Cardiac muscle cell (in vitro differentiated cells and primary cell): ENCODE data around the gene GZF1. TPM values are rescaled to one million over a fixed set of nuclear protein-coding genes. Genes with fewer than 3 reads are reported as not detected.
"Not testable (repeated sequence)": the region's sequence is repeated elsewhere in the genome, so short reads cannot be mapped to it uniquely, and the experiment has no call there.

Source experiments
- DNase-seq, 2 donors: peaks; one replicate each; pipeline versions ENCODE4 v3.0.0 to v3.0.0-alpha.2; 2010 to 2017; ENCODE audit warnings: low read depth in 1 of 2, low spot score in 1 of 2
- H3K27ac ChIP-seq: fragments of 200-600 bp; sonication (generic); 2 replicates; pipeline ENCODE4 v1.5.1; 2016
- H3K27me3 ChIP-seq: fragments of 200-600 bp; sonication (generic); 2 replicates; pipeline ENCODE4 v1.6.0; 2016; ENCODE audit warnings: control low read depth
- H3K36me3 ChIP-seq: fragments of 200-600 bp; sonication (generic); 2 replicates; pipeline ENCODE4 v1.5.1; 2016; ENCODE audit warnings: control low read depth
- H3K4me1 ChIP-seq: fragments of 200-600 bp; sonication (generic); 2 replicates; pipeline ENCODE4 v1.8.1; 2017; ENCODE audit warnings: low read depth, mild to moderate bottlenecking, mixed run types
- H3K4me3 ChIP-seq: fragments of 200-600 bp; sonication (generic); 2 replicates; pipeline ENCODE4 v1.5.1; 2016; ENCODE audit warnings: mild to moderate bottlenecking
- H3K9me3 ChIP-seq: fragments of 200-600 bp; sonication (generic); 2 replicates; pipeline ENCODE4 v1.5.1; 2017; ENCODE audit warnings: low read depth, mild to moderate bottlenecking, control low read depth
- CTCF ChIP-seq: IDR thresholded peaks from 2 replicates; pipeline ENCODE4 v1.5.1; 2012; ENCODE audit warnings: low read depth, mild to moderate bottlenecking, low read length
- polyA plus RNA-seq: library from polyadenylated mRNA; unstranded; fragments of >200 nt; fragmentation: Nextera tagmentation; extraction: Ambion mirVana; gene quantifications from 2 replicates; pipeline ENCODE4 v1.2.1, GENCODE V29; 2016
- total RNA-seq: library from RNA; depleted of rRNA; stranded (reverse); fragments of >200 nt; gene quantifications from 2 replicates; pipeline ENCODE4 v1.2.3, GENCODE V29; 2016

GZF1 gene
- total and polyA plus RNA-seq, 2 experiments from 2014 or later = 7.4 to 19.0 TPM

DNA sequence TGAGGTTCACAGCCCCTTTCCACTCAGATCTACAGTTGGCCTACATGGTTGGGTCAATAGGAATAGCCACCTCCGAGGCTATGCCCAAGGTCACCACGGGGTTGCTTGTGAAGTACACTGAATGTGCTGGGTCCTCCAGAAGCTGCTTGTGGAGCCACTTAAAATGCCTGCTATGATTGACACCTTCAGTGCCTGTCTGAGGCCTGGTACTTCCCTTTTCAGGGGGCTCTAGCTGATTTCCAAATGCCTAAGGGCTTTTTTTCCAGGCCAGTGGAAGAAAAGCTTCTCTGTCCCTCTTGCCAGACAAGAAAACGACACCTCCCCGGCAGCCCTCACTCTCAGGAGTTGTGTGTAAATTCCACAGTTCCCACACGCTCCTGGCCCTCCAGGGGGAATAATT is 17.6 kb upstream of the GZF1 start:
- peak overlapping the region; percentile 76 for H3K27ac ChIP-seq
- H3K36me3 ChIP-seq = no peaks in the 10 kb centered on the region
- H3K9me3 ChIP-seq = no peaks in the 10 kb centered on the region
- no peak for TF ChIP-seq CTCF
- no peak overlapping the region for H3K4me3 ChIP-seq
- H3K4me1 ChIP-seq = peaks cover 16% of the 10 kb centered on the region
- no peaks in the 10 kb centered on the region for H3K27me3 ChIP-seq
- peak in 1 of 2 donors; percentile 85 for DNase-seq

DNA sequence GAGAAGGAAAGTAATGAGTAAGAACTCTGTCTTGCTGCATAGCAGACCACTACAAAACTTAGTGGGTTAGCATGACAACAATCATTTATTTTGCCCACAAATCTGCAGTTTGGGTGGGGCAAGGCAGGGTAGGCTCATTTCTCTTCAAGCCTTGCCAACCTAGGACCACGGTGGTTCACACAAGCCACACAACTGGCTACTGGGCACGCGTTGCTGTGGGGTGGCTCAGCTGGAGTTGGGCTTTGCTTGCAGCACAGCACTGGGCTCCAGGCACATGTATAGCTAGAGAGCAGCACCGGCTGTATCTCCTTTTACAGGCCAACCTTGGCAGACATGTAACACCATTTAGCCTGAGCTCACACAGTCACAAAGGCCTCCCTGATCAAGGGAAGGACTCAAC is 16.0 kb upstream of the GZF1 start:
- Histone ChIP-seq H3K4me1 (peaks cover 19% of the 10 kb centered on the region), H3K9me3 (no peaks in the 10 kb centered on the region), H3K27me3 (no peaks in the 10 kb centered on the region), H3K36me3 (no peaks in the 10 kb centered on the region), H3K27ac (no peak overlapping the region), H3K4me3 (no peak overlapping the region)
- DNase-seq = no peak
- no peak for TF ChIP-seq CTCF

DNA sequence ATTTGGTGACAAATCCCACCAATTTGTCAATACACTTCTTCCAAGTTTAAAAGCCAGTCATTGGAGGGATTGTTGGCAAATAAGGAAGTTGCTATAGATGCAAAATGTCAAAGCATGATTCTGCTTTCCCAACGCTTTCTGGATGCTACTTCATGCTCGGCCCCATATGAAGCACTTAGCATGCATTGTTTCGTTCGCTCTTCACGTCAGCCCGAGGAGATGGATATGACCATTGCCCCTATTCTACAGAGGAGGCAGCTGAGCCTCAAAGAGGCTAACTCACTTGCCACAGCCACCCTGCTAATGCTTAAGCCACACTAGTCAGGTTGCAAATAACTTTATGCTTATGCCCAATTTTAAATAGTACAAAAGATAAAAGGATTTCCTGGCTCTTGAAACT is 14.2 kb upstream of the GZF1 start:
- DNase-seq = no peak
- TF ChIP-seq CTCF = no peak

DNA sequence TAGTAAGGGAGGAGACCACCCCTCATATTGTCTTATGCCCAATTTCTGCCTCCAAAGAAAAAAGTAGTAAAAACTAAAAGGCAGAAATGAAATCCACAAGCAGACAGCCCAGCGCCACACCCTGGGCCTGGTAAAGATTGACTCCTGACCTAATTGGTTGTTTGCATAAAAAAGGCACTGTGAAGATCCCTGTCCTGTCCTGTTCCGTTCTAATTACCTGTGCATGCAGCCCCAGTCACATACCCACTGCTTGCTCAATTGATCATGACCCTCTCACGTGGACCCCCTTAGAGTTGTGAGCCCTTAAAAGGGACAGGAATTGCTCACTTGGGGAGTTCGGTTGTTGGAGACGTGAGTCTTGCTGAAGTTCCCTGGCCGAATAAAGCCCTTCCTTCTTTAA is 13.5 kb upstream of the GZF1 start:
- DNase-seq, H3K36me3 ChIP-seq, H3K9me3 ChIP-seq, H3K4me3 ChIP-seq, H3K27me3 ChIP-seq: not testable (repeated sequence)
- Histone ChIP-seq H3K27ac (peak overlapping the region; percentile 95), H3K4me1 (peaks cover 19% of the 10 kb centered on the region)

More for the DNA sequence above, 14.2 kb upstream of the GZF1 start:
- Histone ChIP-seq H3K9me3 (no peaks in the 10 kb centered on the region), H3K27me3 (no peaks in the 10 kb centered on the region), H3K36me3 (no peaks in the 10 kb centered on the region), H3K4me1 (peaks cover 19% of the 10 kb centered on the region), H3K4me3 (no peak overlapping the region), H3K27ac (no peak overlapping the region)

DNA sequence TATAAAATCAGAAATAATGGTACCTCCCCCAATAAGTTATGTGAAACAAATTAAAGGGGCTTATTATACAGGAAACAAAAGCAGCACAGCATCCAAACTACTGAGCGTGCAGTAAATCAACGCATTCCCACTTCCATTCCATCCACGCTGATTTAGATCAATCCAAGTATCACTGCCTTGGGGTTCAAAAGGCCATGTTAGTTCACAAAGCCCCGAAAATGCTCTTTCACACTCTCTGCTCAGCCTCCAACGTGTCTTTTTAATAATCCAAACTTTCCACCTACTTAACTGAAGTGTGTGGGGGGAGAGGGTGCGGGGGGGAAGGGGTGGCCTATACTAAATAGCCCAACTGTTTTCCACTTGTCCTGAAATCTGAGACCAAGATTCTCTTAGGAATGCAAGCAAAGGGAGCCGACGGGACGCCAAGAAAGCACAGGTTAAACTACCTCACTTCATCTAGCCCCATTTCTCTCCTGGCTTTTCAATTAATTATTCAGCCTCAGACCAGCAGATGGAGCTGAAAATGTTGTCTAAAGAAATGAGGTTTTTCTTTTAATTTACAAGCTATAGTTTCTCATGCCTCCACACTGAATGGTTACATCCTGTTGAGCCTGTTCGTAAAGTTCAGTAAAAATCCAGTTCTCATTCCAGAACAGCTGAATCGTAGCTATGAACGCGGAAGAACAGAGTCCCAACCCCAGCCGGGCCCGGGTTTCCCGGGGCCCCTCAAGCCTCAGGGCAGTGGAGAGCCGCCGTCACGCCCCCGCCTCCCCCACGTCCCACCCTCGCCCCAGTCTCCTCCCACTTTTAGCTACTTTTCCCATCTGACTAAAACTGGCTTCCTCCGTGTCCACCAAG is 12.4 kb upstream of the GZF1 start:
- no peaks in the 10 kb centered on the region for H3K36me3 ChIP-seq
- TF ChIP-seq CTCF = peak; percentile 37
- H3K4me1 ChIP-seq = peaks cover 12% of the 10 kb centered on the region
- peak overlapping the region; percentile 95 for H3K27ac ChIP-seq
- H3K4me3 ChIP-seq = peak overlapping the region; percentile 69
- peak in 1 of 2 donors; percentile 72 for DNase-seq
- H3K27me3 ChIP-seq = no peaks in the 10 kb centered on the region
- H3K9me3 ChIP-seq = no peaks in the 10 kb centered on the region

DNA sequence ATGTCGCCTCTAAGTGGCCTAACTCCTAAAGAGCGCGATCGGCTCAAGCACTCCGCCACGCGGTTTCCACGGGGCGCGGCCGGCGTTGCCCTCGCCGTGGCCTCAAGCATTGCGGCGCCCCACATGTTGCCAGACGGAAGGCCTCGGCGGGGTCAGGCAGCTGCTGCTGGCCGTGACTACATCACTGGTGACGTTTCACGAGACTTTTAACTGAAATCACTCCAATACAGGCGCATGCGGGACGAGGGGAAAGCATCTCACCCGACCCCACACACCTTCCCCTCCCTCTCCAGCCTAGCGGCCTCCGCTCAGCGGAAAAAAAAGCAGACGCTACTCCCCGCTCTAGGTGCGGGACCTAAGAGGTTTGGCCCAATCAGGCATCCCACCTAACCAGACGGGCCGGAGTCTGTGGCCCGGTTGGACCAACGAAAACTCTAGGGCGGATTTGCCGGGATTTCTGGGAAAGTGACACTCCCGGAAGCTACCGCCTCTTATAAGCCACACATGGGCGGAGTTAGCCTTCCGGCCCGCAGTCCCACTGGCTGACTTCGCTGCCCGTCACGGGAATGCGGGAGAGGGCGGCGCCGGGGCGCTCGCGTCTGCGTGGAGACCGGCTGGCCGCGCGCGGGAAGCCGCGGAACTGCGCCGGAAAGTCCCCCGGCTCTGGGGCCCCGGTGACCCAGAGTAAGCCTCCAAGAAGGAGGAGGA is 11.6 kb upstream of the GZF1 start, which contains the start of gene NXT1:
NXT1 (plus strand) TSS at position 596 of the 708 bp plus-strand sequence. CDS start 3,251 bp downstream, outside the sequence.
- Histone ChIP-seq H3K36me3 (no peaks in the 10 kb centered on the region), H3K27ac (peak within 1 kb of the TSS; percentile 95), H3K4me3 (peak within 1 kb of the TSS; percentile 69), H3K27me3 (no peaks in the 10 kb centered on the region), H3K9me3 (no peaks in the 10 kb centered on the region), H3K4me1 (peaks cover 8% of the 10 kb centered on the region)
- DNase-seq = peak; percentile 98 to 99
- TF ChIP-seq CTCF = no peak
